Stimulated activated naive CD4-positive, alpha-beta T cell treated with Interleukin-2 at 50 U/mL for 16 hours (primary cell): Measurements from ENCODE around the gene AQP9.
A peak's percentile ranks its signal among the peaks of the same experiment; 100 is the strongest.
"Not testable (repeated sequence)": the region's sequence is repeated elsewhere in the genome, so short reads cannot be mapped to it uniquely, and the experiment has no call there.

Experiments used
- DNase-seq: peaks from one replicate; lab custom pipeline; 2025; lab: John Stamatoyannopoulos, UW

Gene AQP9

GRCh38 chr15:58182460-58183163 lies 44.4 kb downstream of the AQP9 start:
- DNase-seq: no peak

DNA sequence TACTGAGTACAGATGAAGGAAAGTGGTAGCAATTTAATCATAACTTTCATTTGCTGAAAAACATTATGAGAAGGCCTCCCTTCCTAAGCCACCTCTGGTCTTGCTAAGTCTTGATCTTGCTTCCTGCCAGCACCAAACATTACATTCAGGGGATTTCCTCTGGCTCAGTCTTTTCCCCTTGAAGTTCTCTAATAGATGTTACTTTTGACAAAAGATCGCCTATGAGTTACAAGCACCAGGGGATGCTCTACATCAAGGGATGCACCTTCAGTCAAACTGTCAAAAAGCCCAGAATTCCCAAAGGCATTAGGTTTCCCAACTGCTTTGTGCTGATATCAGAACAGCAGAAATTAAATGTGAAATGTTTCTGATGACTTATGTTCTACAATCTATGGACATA lies 47.3 kb downstream of the AQP9 start:
- DNase-seq: no peak

DNA sequence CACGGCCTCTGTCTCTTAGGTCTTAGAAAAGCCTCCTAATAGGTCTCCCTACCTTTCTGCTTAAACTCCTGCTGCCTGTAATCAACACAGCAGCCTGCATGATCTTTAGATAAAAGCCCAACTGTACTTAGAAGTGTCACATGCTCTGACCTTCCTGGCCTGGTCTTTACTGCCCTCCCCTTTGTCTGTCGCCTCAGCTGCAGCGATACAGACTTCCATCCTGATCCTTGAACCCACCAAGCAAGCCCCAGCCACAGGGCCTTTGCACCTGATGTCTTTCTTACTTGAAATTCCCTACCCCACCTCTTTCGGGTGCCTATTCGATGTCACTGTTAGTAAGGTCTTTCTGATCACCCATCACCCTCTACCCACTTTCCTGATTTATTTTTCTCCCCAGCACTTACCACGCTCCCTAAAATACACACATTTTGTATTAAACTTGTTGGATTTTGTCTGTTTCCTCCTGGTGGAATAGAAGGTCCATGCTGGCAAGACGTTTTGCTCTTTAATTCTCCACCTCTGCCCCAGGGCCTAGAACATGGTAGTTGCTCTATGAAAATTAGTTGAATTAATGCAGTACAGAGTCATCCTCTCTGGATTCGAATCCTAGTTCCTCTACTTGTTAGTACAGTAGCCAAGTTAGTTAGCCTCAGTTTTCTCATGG lies 51.1 kb downstream of the AQP9 start:
- DNase-seq: no peak

DNA sequence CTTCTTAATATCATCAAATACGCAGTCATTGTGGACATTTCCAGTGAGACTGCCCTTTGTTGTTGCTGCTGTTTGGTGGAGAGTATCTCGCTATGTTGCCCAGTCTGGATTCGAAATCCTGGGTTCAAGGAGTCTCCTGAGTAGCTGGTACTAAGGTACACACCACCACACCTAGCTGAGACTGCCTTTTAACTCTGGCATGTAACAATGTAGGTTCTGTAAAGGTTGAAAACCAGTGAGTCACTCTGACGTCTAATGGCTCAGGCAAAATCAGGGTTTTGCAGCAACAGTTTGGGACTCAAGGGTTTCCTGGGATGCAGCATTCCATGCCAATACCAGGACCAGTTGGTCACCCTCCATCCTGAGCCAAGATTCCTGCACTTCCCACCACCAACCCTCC lies 52.2 kb downstream of the AQP9 start:
- DNase-seq: no peak

GRCh38 chr15:58193636-58194035 lies 55.5 kb downstream of the AQP9 start:
- not testable (repeated sequence) for DNase-seq

DNA sequence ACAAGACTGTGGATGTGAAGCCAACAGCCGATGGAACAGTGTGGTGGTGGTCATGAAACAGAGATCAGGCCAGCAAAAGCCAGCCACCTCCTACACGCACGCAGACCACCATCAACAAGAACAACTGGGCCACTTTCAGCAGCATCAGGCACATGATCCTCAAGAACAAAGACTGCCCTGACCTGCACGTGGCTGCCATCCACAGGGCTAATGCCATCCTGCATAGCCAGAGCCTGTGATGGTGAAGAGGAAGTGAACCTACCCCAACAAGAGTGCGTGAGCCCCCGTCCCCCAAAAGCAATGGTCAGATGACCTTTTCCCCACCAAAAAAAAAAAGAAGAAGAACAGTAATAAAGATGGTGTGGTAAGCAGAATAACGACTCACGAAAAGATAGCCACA lies 62.6 kb downstream of the AQP9 start:
- DNase-seq: no peak

DNA sequence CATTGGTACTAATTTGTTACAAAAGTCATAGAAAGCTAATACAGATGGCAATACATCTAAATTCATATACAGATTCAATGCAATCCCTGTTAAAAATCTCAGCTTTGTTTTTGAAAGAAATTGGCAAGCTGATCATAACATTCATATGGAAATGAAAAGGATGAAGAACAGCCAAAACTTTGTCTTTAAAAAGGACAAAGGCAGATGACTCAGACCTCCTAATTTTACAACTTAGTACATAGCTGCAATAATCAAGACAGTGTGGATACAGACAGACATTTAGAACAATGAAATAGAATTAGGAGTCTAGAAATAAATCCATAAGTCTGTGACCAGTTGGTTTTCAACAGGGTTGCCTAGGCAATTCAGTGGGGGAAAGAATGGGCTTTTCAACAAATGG lies 63.3 kb downstream of the AQP9 start:
- DNase-seq: no peak

DNA sequence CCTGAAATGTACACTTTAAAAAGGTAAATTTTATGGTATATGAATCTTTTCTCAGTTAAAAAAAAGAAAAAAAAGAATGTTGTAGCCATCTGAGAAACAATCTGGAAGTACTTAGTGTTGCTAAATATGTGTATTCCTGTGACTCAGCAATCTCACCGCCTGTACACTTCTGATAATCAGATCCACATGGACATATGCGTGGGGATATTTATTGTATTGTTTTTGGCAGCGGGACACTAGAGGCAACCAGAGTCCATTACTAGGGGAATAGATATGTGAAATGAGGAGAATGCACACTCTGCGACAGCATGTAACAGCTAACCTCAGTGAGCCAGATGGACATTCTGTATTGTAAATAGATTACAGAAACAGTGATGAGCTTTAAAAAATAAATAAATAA lies 65.4 kb downstream of the AQP9 start:
- DNase-seq: no peak

GRCh38 chr15:58206151-58206550 lies 68.0 kb downstream of the AQP9 start:
- no peak for DNase-seq

DNA sequence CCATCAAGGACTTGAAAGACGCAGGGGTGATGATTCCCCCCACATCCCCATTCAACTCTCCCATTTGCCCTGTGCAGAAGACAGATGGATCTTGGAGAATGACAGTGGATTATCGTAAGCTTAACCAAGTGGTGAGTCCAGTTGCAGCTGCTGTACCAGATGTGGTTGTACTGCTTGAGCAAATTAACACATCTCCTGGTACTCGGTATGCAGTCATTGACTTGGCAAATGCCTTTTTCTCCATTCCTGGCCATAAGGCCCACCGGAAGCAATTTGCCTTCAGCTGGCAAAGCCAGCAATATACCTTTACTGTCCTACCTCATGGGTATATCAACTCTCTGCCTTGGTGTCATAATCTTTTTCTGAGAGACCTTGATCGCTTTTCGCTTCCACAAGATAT lies 70.0 kb downstream of the AQP9 start:
- DNase-seq: not testable (repeated sequence)

GRCh38 chr15:58209007-58209481 lies 70.9 kb downstream of the AQP9 start:
- DNase-seq: peak; percentile 8

DNA sequence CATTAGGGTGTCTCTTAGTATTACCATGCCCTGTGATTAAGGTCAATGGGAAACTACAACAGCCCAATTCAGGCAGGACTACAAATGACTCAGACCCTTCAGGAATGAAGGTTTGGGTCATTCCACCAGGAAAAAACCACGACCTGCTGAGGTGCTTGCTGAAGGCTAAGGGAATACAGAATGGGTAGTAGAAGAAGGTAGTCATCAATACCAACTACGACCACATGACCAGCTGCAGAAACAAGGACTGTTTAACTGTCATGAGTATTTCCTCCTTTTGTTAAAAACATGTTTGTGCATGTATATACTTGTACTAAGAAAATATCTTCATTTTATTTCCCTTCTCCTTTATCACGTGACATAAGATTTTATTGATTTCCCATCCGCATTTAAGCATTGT lies 71.8 kb downstream of the AQP9 start:
- not testable (repeated sequence) for DNase-seq

- no peak for DNase-seq
These were observed 74.8 kb downstream of the AQP9 start for GRCh38 chr15:58212909-58213526.

DNA sequence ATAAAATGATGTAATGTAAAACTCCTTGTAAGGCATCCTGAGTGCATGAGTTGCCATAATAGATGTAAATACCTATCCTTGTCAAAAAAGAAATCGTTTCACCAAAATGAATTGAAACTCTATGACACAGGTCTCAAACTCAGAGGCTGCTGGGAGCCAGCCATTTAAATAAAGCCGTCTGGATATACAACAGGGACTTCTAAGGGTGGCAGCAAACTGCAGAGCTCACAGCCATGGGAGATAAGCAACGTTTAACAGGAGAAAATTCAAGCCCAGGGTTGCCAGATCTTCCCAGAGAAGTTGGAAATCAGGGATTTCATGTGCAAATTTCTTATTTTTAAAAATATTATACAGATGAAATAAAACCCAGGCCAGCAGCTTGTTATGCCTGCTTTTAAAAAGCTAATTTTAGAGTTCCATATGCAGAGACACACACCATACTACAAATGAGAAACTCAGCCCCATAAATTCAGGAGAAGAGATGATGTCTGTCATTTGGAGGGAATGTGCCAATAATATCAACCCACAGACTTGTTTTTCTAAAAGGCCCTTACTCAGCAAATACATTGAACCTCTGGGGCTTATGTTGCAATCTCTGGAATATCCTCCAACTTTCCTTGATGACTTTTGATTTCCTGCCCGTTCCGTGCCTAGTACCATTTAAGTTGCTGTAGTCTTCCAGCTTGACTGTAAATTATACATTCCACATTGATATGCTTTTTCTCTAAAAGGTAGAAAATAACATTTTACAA lies 75.6 kb downstream of the AQP9 start:
- DNase-seq: no peak

- no peak for DNase-seq
These were observed 76.6 kb downstream of the AQP9 start for GRCh38 chr15:58214591-58215340.

DNA sequence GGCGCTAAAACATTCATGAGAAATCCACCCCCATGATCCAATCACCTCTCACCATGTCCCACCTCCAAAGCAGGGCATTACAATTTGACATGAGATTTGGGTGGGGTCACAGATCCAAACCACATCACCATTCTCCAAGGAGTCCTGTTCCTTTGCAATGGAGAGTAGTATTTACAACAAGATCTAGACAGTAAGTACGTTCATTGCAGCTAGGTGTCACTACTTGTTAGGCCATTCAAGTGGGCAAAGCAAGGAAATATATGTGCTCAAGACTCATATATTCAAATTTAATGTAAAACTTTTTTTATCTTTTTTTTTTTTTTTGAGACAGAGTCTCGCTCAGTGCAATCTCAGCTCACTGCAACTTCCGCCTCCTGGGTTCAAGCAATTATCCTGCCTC lies 79.3 kb downstream of the AQP9 start:
- no peak for DNase-seq

GRCh38 chr15:58221591-58222241 lies 83.5 kb downstream of the AQP9 start:
- no peak for DNase-seq

DNA sequence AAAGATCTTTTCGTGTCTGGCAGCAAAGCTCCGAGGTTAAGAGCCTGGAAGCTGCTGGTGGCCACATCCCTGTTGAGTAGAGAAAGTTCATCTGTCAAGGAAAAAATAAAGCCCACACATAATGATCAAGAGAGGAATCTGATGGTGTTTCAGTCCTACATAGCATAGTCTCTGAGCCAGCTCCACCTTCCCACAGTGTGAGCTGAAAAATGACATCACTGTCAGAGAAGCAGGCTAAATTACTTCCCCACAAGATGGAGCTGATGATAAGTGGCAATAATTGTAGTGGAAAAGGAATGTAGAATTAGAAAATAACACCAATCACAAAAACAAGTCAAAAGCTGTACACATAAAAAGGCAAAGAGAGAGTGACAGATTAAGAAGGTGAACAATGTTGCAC lies 84.5 kb downstream of the AQP9 start:
- DNase-seq: no peak

- no peak for DNase-seq
These were observed 85.3 kb downstream of the AQP9 start for GRCh38 chr15:58223432-58223831.

- DNase-seq: no peak
These were observed 85.9 kb downstream of the AQP9 start for GRCh38 chr15:58224068-58224467.
